GM20431 (cell line): Measurements from ENCODE around the gene EIF6.

Source experiments
- in situ Hi-C: fragments of 300-500 bp; cut with MseI, MboI; formaldehyde crosslinking; loops from one replicate; pipeline ENCODE4 v1.15.0; 2020; ENCODE audit warnings: low sequenced_read_pairs; ENCODE audit not compliant: unreplicated experiment

EIF6 gene

GRCh38 chr20:35297740-35298139 lies 13.2 kb upstream of the EIF6 start:
- in situ Hi-C loops = no loop called here

DNA sequence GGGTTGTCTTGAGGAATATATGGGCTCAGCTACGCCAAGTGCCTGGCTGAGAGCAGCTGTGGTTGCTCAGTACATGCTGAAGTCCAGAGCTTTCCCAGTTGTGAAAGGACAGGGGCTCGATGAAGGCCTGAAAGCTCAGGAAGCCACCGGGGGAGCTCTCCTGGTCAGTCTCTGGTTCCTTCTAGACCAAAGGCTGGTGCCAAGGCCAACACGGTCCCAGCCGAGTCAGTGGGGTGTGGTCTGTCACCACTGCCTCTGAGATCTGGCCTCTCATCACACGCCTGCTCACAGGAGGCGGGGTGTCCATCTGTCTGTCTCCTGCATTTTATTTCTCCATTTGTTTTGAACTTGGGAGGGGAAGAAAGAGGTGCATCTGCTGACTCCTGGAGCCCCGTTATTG lies 12.6 kb upstream of the EIF6 start:
- in situ Hi-C loops = no loop called here

GRCh38 chr20:35296101-35296554 lies 11.6 kb upstream of the EIF6 start:
- in situ Hi-C loops = no loop called here

- in situ Hi-C loops = no loop called here
Observed at GRCh38 chr20:35295674-35296073, 11.1 kb upstream of the EIF6 start.

DNA sequence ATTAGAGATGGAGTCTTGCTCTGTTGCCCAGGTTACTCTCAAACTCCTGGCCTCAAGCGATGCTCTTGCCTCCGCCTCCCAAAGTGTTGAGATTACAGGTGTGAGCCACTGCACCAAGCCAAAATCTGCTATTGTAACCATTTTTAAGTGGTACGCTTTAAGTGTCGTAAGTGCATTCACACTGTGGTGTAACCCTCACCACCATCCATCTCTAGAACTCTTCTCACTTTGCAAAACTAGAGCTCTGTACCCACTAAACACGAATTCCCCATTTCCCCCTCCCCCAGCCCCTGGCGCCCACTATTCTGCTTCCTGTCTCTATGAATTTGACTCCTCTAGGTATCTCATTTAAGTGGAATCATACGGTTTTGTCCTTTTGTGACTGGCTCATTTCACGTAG lies 10.5 kb upstream of the EIF6 start:
- in situ Hi-C loops = no loop called here

- in situ Hi-C loops = no loop called here
Observed at GRCh38 chr20:35294293-35294685, 9.7 kb upstream of the EIF6 start.

DNA sequence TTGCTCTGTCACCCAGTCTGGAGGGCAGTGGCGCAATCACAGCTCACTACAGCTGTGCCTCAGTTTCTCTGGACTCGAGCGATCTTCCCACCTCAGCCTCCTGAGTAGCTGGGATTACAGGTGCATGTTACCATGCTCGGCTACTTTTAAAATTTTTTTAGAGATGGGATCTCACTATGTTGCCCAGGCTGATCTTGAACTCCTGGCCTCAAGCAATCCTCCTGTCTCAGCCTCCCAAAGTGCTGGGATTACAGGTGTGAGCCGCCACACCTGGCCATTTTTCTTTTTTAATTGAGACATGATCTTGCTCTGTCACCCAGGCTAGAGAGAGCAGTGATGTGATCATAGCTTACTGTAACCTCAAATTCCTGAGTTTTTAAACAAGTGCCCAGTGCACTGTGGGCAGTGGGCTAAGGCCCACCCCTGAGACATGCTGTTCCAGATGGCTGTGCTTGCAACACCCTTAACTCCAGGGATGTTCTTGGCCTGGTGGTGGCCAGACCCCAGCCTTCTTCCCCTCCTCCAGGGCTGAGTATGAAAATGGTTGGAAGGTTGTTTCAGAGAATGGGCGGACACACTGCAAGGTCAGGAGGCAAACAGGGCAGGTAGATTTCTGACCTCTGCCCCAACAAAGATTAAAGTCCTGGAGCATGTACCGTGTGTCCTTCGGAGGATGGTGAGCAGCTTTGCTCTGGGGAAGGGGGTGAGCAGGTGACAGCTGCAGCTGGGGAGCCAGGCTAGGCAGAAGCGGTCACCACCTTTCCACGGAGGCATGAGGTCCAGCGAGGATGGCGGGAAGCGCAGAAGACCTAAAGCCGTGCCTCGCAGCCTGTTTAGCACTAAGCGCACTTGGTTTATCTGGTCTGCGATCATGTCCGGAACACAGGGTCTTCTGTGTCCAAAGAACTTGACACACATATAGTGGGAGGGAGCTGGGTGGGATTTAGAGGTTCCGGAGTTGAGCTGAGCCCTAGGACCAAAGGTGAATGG lies 9.0 kb upstream of the EIF6 start:
- in situ Hi-C loops = no loop called here

DNA sequence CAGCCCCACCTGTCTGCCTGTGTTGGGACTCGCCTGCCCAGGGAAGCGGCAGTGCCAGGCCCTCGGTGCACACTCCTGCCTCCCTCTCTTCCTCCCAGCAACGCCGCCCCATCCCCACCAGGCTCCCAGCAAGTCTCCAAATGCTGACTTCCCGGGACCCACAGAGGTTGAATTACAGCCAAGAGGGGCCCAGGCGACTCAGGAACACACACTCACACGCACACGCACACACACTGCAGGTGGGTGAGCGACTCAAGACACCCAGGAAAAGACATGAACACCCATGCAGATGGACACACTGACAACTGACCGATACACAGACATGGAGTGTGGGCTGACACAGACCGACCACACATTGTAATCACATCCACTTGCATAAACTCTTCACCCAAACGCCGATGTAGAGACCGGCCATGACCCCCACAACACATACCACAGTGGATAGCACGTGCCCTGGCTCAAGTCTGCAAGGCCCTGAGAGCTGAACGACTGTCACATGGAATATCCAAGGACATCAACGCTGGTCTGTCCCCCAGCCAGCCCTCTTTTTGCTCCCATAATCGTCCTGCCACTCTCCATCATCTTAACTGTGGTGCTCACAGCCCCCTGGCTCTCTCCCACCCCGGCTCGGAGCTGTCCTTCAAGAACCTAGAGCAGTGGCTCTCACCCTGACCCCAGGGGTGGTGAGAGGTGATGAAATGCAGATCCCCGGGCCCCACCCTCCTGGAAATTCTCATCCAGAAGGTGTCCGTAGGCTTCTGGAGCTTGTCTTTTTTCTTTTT lies 8.1 kb upstream of the EIF6 start:
- in situ Hi-C loops = no loop called here

- in situ Hi-C loops = no loop called here
Observed at GRCh38 chr20:35291654-35292503, 7.3 kb upstream of the EIF6 start, which contains the start of gene FAM83C. TSS of gene FAM83C (minus strand) at chr20:35292425. CDS start at chr20:35292304, 121 bp downstream.

DNA sequence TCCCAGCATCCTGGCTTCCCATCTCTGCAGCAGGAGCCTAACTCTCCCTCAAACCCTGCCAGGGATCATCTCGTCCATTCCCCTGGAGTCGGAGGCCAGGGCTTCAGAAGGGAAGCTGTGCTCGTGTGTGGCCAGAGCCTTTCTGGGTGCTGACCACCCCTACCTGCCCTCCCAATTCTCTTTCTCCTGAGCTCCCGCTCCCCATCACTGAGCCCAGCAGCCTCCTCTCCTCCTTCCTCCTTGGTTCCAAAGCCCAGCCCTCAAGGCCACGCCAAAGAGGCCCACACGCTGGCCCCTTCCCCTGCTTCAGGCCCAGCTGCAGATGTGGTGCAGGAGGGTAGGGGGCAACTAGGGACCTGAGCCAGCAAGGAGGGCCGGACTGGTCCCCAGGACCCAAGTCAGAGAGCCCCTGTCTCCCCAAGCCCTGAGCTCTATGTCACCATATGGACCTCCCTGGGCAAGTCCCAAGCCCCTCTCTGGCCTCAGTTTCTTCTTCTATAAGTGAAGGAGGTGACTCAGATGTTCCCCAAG lies 6.4 kb upstream of the EIF6 start:
- in situ Hi-C loops = no loop called here

DNA sequence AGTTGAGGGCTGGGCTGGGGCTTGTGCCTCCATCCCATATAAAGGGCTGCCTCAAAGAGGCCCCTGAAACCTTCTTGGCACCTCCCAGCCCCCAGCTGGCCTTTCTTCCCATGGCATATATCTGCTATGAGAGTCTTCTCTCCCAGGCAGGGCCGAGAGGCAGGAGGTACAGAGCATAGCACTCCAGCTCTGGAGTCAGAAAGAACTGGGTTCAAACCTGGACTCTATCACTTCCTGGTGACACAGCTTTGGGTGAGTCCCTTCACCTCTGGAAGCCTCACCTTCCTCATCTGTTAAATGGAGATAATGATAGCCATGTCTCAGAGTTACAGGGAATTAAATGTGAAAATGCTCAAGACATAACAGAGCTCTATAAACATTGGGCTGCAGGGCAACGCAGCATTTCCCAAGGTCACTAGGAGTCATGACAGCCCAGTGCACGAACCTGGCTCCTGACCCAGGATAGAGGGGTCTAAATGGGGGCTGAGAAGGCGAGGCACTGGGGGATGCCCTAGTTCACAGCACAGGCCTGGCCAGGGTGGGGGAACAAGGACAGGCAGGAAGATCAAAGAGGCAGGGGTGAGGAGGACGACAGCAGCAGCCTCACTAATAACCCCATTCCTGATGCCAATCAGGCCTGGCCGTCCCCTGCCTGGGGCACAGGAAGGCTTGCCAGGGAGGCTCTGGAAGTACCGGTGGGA lies 5.8 kb upstream of the EIF6 start:
- in situ Hi-C loops = no loop called here

DNA sequence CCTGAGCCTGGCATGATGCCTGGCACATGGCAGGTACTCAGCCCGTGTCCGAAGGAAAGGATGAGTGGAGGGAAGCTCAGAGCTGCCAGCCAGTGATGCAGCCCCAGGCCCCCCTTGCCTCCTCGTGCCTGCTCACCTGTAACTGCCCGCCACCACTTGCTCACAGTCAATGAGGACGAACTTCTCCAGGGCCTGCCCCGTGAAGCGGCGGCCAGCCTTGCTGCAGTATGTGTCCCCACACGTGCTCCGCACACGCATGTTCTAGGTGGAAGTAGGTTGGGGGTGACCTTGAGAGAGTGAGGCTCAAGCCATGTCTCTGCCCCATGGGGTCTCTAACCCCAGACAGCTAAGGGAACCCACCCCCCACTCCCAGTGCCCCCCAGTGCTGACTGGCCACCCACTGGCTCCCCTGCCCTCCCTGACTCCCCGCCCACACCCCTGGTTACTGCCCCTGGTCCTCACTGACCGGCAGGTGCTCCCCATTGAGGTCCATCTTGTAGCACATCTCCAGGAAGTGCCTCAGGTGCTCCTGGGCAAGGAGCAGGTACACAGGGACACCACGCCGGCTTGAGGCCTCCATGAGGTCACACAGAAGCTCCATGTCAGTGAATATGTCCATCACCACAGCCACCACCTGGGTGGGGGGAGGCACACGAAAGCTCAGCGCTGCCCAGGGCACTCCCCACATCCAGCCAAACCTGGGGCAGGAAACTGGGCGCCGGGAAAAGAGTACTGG lies 3.9 kb upstream of the EIF6 start:
- in situ Hi-C loops = no loop called here

GRCh38 chr20:35287509-35288324 lies 3.1 kb upstream of the EIF6 start:
- in situ Hi-C loops = no loop called here

DNA sequence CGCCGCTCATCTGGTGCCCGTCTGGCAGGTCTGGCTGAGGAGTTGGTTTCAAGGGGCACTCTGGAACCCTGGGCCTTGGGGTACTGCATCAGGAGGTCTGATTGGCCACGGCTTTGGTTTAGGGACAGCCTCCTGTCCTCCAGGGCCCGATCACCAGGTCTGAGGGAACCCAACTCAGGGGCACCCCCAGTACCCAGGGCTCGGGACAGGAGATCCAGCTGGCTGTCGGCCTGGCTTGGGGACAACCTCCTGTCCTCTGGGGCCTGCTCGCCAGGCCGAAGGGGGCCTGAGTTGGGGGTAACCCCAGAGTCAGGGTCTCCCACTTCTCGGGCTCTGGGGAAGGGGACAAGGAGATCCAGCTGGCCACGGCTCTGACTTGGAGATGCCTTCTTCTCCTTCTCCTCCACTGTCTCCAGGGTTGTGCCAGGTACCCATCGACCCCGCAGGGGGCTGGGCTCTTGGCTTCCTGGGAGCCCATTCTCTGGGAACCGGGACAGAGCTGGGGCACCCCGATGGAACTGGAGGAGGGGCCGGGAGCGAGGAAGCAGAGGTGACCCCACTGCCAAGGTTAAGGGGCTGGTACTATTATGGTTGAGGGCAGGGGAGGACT lies 2.4 kb upstream of the EIF6 start:
- in situ Hi-C loops = no loop called here

DNA sequence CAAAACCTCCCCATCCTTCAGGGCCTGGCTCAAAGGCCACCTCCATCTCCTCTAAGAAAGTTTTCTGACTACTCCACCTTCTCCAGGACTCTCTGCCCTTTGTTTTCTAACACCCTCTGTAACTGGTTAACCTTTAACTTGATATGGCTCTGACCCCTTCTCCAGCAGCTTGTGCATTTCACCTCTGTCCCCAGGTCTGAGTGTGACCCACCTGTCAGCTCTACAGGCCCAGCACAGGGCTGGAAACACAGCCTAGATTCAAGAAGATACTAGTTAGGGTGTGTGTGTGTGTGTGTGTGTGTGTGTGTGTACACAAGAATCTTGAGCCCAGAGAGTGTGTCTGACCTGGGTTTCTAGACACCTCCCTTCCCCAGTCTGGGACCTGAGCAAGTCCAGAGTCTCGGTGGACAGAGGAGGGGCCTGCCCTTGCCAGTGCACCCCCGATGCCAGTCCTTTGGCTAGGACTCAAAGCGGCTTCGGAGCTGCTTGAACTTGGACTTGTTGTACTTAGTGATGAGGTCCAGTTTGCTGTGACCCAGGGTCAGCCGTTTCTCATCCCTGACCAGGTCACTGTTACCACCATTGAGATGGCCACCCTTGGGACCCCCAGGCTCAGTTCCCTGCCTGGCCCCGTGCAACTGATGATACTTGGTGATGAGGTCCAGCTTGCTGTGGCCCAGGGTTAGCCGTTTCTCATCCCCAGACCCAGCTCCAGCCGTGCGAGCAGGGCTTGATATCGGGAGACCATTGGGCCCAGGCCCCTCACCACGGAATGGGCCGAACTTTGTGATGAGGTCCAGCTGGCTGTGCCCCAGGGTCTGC lies 1.7 kb upstream of the EIF6 start:
- in situ Hi-C loops = no loop called here

DNA sequence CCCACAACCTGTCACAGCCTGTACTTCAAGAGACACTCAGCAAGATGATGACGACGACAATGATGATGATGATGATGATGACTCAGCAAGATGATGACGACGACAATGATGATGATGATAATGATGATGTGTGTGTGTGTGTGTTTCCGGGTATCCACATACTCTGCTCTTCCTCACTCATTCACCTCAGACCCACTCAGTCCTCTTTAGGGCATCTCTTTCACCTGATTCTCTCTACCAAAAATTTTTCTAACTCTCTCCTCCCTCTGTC lies 1.2 kb upstream of the EIF6 start:
- in situ Hi-C loops = no loop called here
